ENCODE data around the gene ASPN.

ASPN gene

DNA sequence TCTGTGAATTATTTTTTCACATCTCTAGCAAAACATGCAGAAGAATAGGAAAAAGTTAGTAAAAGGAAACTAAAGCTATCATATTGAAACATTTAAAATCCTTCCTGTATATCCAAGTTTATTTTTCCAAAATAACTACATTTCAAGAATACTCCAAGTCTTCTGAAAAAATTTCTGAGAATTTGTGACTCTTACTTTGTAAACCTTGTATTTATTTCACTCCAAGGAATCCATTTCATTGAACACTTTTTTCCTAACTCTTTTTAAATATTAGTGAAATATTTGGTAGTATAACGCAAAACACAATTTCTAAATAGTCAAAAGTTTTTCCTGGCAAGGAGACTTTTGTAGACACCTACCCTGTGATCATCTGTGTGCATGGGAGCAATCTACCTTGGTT is 34.2 kb upstream of the ASPN start:
- TF ChIP-seq, protein P1, sequence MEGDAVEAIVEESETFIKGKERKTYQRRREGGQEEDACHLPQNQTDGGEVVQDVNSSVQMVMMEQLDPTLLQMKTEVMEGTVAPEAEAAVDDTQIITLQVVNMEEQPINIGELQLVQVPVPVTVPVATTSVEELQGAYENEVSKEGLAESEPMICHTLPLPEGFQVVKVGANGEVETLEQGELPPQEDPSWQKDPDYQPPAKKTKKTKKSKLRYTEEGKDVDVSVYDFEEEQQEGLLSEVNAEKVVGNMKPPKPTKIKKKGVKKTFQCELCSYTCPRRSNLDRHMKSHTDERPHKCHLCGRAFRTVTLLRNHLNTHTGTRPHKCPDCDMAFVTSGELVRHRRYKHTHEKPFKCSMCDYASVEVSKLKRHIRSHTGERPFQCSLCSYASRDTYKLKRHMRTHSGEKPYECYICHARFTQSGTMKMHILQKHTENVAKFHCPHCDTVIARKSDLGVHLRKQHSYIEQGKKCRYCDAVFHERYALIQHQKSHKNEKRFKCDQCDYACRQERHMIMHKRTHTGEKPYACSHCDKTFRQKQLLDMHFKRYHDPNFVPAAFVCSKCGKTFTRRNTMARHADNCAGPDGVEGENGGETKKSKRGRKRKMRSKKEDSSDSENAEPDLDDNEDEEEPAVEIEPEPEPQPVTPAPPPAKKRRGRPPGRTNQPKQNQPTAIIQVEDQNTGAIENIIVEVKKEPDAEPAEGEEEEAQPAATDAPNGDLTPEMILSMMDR (IDR thresholded peaks at IDR 0.05; ENCODE audit: insufficient read depth, low read length, missing control alignments): no peak
- CTCF ChIA-PET: no interaction called here
- no peak overlapping the region for H3K4me3 ChIP-seq (ENCODE audit: low read depth, low read length)
- POLR2A ChIA-PET: no interaction called here
- no peak for DNase-seq (ENCODE audit: low read depth, low spot score)

DNA sequence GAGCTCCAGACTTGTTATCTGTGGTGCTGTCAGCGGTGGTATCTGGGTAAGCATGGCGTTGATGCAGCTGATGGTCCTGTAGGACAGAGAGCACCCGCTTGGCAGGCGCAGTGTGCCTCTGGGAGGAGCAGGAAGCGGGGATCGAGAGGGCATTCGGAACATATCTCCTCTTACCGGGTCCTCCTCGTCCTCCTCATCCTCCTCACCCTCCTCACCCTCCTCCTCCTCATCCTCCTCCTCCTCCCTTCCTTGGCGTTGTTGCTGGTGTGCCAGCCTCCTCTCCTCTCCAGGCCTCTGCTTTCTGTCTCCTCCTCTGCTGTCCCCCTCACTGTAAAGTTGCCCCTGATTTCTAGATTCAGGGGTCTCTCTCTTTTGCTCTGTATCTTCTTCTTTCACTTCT is 32.3 kb upstream of the ASPN start:
- no peak for DNase-seq (ENCODE audit: low read depth, low spot score)
- CTCF ChIA-PET: interaction anchor here (0.8 kb wide), 1 partner anchor 15 kb away, joined by 3 read pairs; no protein-coding TSS in a partner anchor
- POLR2A ChIA-PET: no interaction called here
- TF ChIP-seq, protein P1 (IDR thresholded peaks at IDR 0.05; ENCODE audit: insufficient read depth, low read length, missing control alignments): no peak
- no peak overlapping the region for H3K4me3 ChIP-seq (ENCODE audit: low read depth, low read length)

DNA sequence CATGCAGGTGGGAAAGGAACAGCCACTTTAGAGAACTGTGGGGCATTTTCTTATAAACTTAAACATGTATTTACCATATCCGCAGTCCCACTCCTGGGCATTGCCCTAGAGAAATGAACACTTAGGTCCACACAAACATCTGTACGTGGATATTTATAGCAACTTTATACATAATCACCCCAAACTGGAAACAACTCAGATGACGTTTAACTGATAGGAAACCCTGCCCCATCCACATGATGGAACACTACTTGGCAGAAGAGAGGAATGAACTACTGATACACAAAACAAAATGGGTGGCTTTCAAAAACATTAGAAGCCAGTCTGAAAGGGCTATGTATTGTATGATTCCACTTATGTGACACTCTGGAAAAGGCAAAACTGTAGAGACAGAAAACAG is 31.0 kb upstream of the ASPN start:
- CTCF ChIA-PET: interaction anchor here (1.8 kb wide), 1 partner anchor 74 kb away, joined by 4 read pairs; no protein-coding TSS in a partner anchor
- POLR2A ChIA-PET: no interaction called here
- TF ChIP-seq, protein P1 (IDR thresholded peaks at IDR 0.05; ENCODE audit: insufficient read depth, low read length, missing control alignments): no peak
- H3K4me3 ChIP-seq (ENCODE audit: low read depth, low read length): no peak overlapping the region
- no peak for DNase-seq (ENCODE audit: low read depth, low spot score)

DNA sequence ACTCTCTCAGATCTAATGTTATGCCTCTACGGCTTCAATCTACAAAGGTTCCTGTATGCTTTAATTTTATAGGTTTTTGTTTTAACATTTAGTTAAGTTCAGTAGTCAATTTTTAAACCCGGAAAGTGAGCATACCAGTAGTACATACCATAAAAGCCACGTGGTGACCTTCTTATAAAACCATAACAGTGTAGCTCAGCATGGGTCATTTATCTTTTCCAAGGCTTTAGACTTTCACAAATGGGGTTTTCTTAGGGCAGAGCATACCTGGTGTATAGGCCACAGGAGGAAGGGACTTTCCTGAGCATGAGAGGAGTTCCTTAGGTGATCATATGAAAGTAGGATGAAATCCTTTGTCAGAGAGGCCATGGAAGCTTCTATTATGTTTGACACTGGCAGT is 30.3 kb upstream of the ASPN start:
- H3K4me3 ChIP-seq (ENCODE audit: low read depth, low read length): no peak overlapping the region
- TF ChIP-seq, protein P1 (IDR thresholded peaks at IDR 0.05; ENCODE audit: insufficient read depth, low read length, missing control alignments): no peak
- no peak for DNase-seq (ENCODE audit: low read depth, low spot score)
- ChIA-PET POLR2A (no interaction called here), CTCF (interaction anchor here (0.7 to 1.8 kb wide), 2 partner anchors 11 to 73 kb away, joined by 3 to 4 read pairs; no protein-coding TSS in a partner anchor)

- DNase-seq (ENCODE audit: low read depth, low spot score): no peak
- POLR2A ChIA-PET: no interaction called here
- CTCF ChIA-PET: no interaction called here
Observed at GRCh38 chr9:92510747-92511146, 28.4 kb upstream of the ASPN start.

DNA sequence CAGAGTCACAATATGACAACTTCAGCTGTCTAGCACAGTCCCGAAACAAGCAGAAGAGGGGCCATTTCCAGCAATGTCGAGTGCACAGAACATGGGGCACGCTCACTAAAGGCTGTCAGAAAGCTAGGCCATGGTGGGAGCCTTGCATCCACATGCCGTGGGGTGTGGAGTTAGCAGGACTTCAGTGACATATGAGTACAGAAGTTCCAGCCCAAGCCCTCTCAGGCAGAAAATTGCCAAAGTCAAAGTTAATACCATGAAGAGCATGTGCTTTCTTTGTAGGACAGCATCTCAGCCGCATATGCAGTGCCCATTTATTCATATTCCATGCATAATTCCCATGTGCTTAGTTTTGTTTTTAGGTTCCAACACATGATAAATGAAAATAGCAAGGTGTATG is 26.7 kb upstream of the ASPN start:
- no peak overlapping the region for H3K4me3 ChIP-seq (ENCODE audit: low read depth, low read length)
- DNase-seq (ENCODE audit: low read depth, low spot score): no peak
- POLR2A ChIA-PET: interaction anchor here (1.0 kb wide), 1 partner anchor 9 kb away, joined by 3 read pairs; no protein-coding TSS in a partner anchor
- TF ChIP-seq, protein P1 (IDR thresholded peaks at IDR 0.05; ENCODE audit: insufficient read depth, low read length, missing control alignments): no peak
- CTCF ChIA-PET: no interaction called here

More at GRCh38 chr9:92510747-92511146, 28.4 kb upstream of the ASPN start:
- TF ChIP-seq, protein P1 (IDR thresholded peaks at IDR 0.05; ENCODE audit: insufficient read depth, low read length, missing control alignments): no peak
- no peak overlapping the region for H3K4me3 ChIP-seq (ENCODE audit: low read depth, low read length)
